GM10266 (cell line): ENCODE measurements around the gene IFIT3.
"Not testable (repeated sequence)": the region's sequence is repeated elsewhere in the genome, so short reads cannot be mapped to it uniquely, and the experiment has no call there.

ENCODE experiments used
- DNase-seq: peaks from one replicate; pipeline ENCODE4 v3.0.0; 2012; ENCODE audit errors: extremely low spot score
- CTCF ChIP-seq: IDR thresholded peaks from 2 replicates; pipeline ENCODE4 v1.5.1; 2012; ENCODE audit warnings: mild to moderate bottlenecking, low read depth; ENCODE audit not compliant: control insufficient read depth, insufficient read depth; ENCODE audit errors: missing control alignments

The IFIT3 gene

GRCh38 chr10:89283025-89283935, 44.5 kb upstream of the IFIT3 start:
- no peak for DNase-seq
- TF ChIP-seq CTCF = no peak

- TF ChIP-seq CTCF = no peak
- no peak for DNase-seq
These were observed 43.8 kb upstream of the IFIT3 start for GRCh38 chr10:89283936-89284475.

GRCh38 chr10:89284711-89285110, 43.1 kb upstream of the IFIT3 start:
- DNase-seq = not testable (repeated sequence)

- not testable (repeated sequence) for DNase-seq
These were observed 42.5 kb upstream of the IFIT3 start for GRCh38 chr10:89285303-89285702.

GRCh38 chr10:89294721-89295239, 33.0 kb upstream of the IFIT3 start:
- no peak for DNase-seq
- TF ChIP-seq CTCF = no peak

GRCh38 chr10:89295597-89295996, 32.2 kb upstream of the IFIT3 start:
- no peak for TF ChIP-seq CTCF
- DNase-seq = no peak

- DNase-seq = no peak
- TF ChIP-seq CTCF = no peak
These were observed 31.6 kb upstream of the IFIT3 start for GRCh38 chr10:89296220-89296648.

- no peak for DNase-seq
- no peak for TF ChIP-seq CTCF
These were observed 30.4 kb upstream of the IFIT3 start for GRCh38 chr10:89297356-89297755.
